ENCODE measurements around the gene DDX28. TPM values are rescaled to one million over a fixed set of nuclear protein-coding genes. Genes with fewer than 3 reads are reported as not detected.
A peak's percentile ranks its signal among the peaks of the same experiment; 100 is the strongest.
"Not testable (repeated sequence)": the region's sequence is repeated elsewhere in the genome, so short reads cannot be mapped to it uniquely, and the experiment has no call there.

DDX28 gene
- total RNA-seq, 2 donors from 2014 or later: 5.4 to 5.8 TPM

- TF ChIP-seq CTCF (IDR thresholded peaks at IDR 0.05): no peak
- ATAC-seq (ENCODE audit: insufficient number of reproducible peaks, low FRiP score, low read depth) (no peak), DNase-seq (ENCODE audit: low spot score) (no peak)
- Histone ChIP-seq H3K36me3 (no peaks in the 10 kb centered on the region), H3K9me3 (no peaks in the 10 kb centered on the region), H3K27ac (no peak overlapping the region), H3K4me1 (ENCODE audit: control insufficient read depth in 1 of 2, low read depth in 2 of 2) (peaks cover 20 to 28% of the 10 kb centered on the region in 2 donors), H3K27me3 (replicated peaks; ENCODE audit: insufficient read depth) (no peaks in the 10 kb centered on the region), H3K4me3 (peak overlapping the region; percentile 88)
These were observed 1.5 kb downstream of the DDX28 start for GRCh38 chr16:68021490-68021889.

GRCh38 chr16:68019167-68019680 lies 3.8 kb downstream of the DDX28 start:
- H3K4me3 ChIP-seq: no peak overlapping the region
- peaks cover 20 to 27% of the 10 kb centered on the region in 2 donors for H3K4me1 ChIP-seq (ENCODE audit: control insufficient read depth in 1 of 2, low read depth in 2 of 2)
- TF ChIP-seq CTCF (IDR thresholded peaks at IDR 0.05): no peak
- no peak overlapping the region for H3K27ac ChIP-seq
- ATAC-seq (ENCODE audit: insufficient number of reproducible peaks, low FRiP score, low read depth) (no peak), DNase-seq (ENCODE audit: low spot score) (no peak)
- H3K27me3 ChIP-seq (replicated peaks; ENCODE audit: insufficient read depth): no peaks in the 10 kb centered on the region
- no peaks in the 10 kb centered on the region for H3K36me3 ChIP-seq
- no peaks in the 10 kb centered on the region for H3K9me3 ChIP-seq

- no peaks in the 10 kb centered on the region for H3K9me3 ChIP-seq
- H3K4me3 ChIP-seq: no peak within 1 kb of the TSS
- H3K27ac ChIP-seq: no peak within 1 kb of the TSS
- no peak for ATAC-seq (ENCODE audit: insufficient number of reproducible peaks, low FRiP score, low read depth)
- no peaks in the 10 kb centered on the region for H3K36me3 ChIP-seq
- no peaks in the 10 kb centered on the region for H3K27me3 ChIP-seq (replicated peaks; ENCODE audit: insufficient read depth)
- TF ChIP-seq CTCF (IDR thresholded peaks at IDR 0.05): no peak
- no peak for DNase-seq (ENCODE audit: low spot score)
- H3K4me1 ChIP-seq (ENCODE audit: control insufficient read depth in 1 of 2, low read depth in 2 of 2): no peaks in the 10 kb centered on the region
These were observed 7.4 kb downstream of the DDX28 start, which contains the start of gene DPEP2NB for GRCh38 chr16:68015681-68016080. Gene DPEP2NB, minus strand, starts transcription at chr16:68015911. Its CDS starts 141 bp downstream, at chr16:68015770.

GRCh38 chr16:68013440-68013839 lies 9.6 kb downstream of the DDX28 start:
- Histone ChIP-seq H3K27me3 (replicated peaks; ENCODE audit: insufficient read depth) (no peaks in the 10 kb centered on the region), H3K9me3 (no peaks in the 10 kb centered on the region), H3K4me1 (ENCODE audit: control insufficient read depth in 1 of 2, low read depth in 2 of 2) (no peaks in the 10 kb centered on the region), H3K36me3 (no peaks in the 10 kb centered on the region), H3K27ac (no peak overlapping the region), H3K4me3 (no peak overlapping the region)
- ATAC-seq (ENCODE audit: insufficient number of reproducible peaks, low FRiP score, low read depth): no peak
- no peak for DNase-seq (ENCODE audit: low spot score)
- TF ChIP-seq CTCF (IDR thresholded peaks at IDR 0.05): no peak

GRCh38 chr16:68009872-68010271 lies 13.2 kb downstream of the DDX28 start:
- H3K9me3 ChIP-seq; H3K27ac ChIP-seq; H3K27me3 ChIP-seq (replicated peaks; ENCODE audit: insufficient read depth); DNase-seq (ENCODE audit: low spot score); ATAC-seq (ENCODE audit: insufficient number of reproducible peaks, low FRiP score, low read depth); H3K4me3 ChIP-seq; H3K36me3 ChIP-seq; H3K4me1 ChIP-seq (ENCODE audit: control insufficient read depth in 1 of 2, low read depth in 2 of 2): not testable (repeated sequence)

GRCh38 chr16:68009157-68009735 lies 13.8 kb downstream of the DDX28 start:
- no peak for DNase-seq (ENCODE audit: low spot score)
- H3K36me3 ChIP-seq: no peaks in the 10 kb centered on the region
- no peak overlapping the region for H3K27ac ChIP-seq
- no peak for TF ChIP-seq CTCF (IDR thresholded peaks at IDR 0.05)
- no peak for ATAC-seq (ENCODE audit: insufficient number of reproducible peaks, low FRiP score, low read depth)
- H3K27me3 ChIP-seq (replicated peaks; ENCODE audit: insufficient read depth): no peaks in the 10 kb centered on the region
- no peaks in the 10 kb centered on the region for H3K4me1 ChIP-seq (ENCODE audit: control insufficient read depth in 1 of 2, low read depth in 2 of 2)
- H3K9me3 ChIP-seq: no peaks in the 10 kb centered on the region
- no peak overlapping the region for H3K4me3 ChIP-seq

All from thoracic aorta (tissue), 2 donors.